NB4 (cell line): ENCODE measurements around the gene NYAP2.

Source experiments
- DNase-seq: peaks from one replicate; pipeline ENCODE4 v3.0.0; 2010; ENCODE audit warnings: low read depth
- H3K4me3 ChIP-seq: one replicate; pipeline ENCODE4 v1.5.1; 2011; ENCODE audit warnings: mild to moderate bottlenecking, low read depth, low read length, moderate library complexity
- CTCF ChIP-seq: IDR thresholded peaks from one replicate; pipeline ENCODE4 v1.5.1; 2012; ENCODE audit warnings: low read depth, low read length
- MAX ChIP-seq: IDR thresholded peaks from 2 replicates; pipeline ENCODE4 v1.6.1; 2011; ENCODE audit warnings: low read depth, low read length
- MYC ChIP-seq: IDR thresholded peaks from 2 replicates; pipeline ENCODE4 v1.6.1; 2011; ENCODE audit warnings: low read depth, low read length
- POLR2A ChIP-seq: IDR thresholded peaks from 2 replicates; pipeline ENCODE4 v1.6.1; 2011; ENCODE audit warnings: mild to moderate bottlenecking; ENCODE audit not compliant: insufficient read length; ENCODE audit errors: extremely low read depth

The NYAP2 gene

GRCh38 chr2:225510796-225511195 is 111.3 kb downstream of the NYAP2 start:
- no peak for TF ChIP-seq CTCF
- DNase-seq, result no peak
- H3K4me3 ChIP-seq, result no peak overlapping the region

- no peak overlapping the region for H3K4me3 ChIP-seq
- no peak for DNase-seq
- TF ChIP-seq CTCF (no peak), POLR2A (no peak), MAX (no peak), MYC (no peak)
Observed at GRCh38 chr2:225512469-225512868, 113.0 kb downstream of the NYAP2 start.

- TF ChIP-seq CTCF, result no peak
- H3K4me3 ChIP-seq, result no peak overlapping the region
- no peak for DNase-seq
Observed at GRCh38 chr2:225512876-225513540, 113.5 kb downstream of the NYAP2 start.

- no peak for TF ChIP-seq POLR2A
- TF ChIP-seq MYC, result no peak
- no peak for TF ChIP-seq MAX
- no peak for TF ChIP-seq CTCF
- no peak overlapping the region for H3K4me3 ChIP-seq
- no peak for DNase-seq
Observed at GRCh38 chr2:225515033-225515432, 115.5 kb downstream of the NYAP2 start.

GRCh38 chr2:225526760-225527390 is 127.4 kb downstream of the NYAP2 start:
- H3K4me3 ChIP-seq, result no peak overlapping the region
- TF ChIP-seq POLR2A, result no peak
- TF ChIP-seq MAX, result no peak
- TF ChIP-seq MYC, result no peak
- TF ChIP-seq CTCF, result no peak
- DNase-seq, result no peak

GRCh38 chr2:225531559-225531958 is 132.0 kb downstream of the NYAP2 start:
- TF ChIP-seq CTCF, result no peak
- no peak overlapping the region for H3K4me3 ChIP-seq
- no peak for DNase-seq
